Testis (tissue), 3 donors: ENCODE data around the gene MYO15A. TPM values are rescaled to one million over a fixed set of nuclear protein-coding genes. Genes with fewer than 3 reads are reported as not detected.

Source experiments
- DNase-seq: peaks from one replicate; pipeline ENCODE4 v3.0.0-alpha.2; 2019
- H3K27ac ChIP-seq, 2 donors: fragments of 200-600 bp; sonication (generic); one replicate each; pipeline ENCODE4 v1.5.1; 2019
- H3K27me3 ChIP-seq: fragments of 200-600 bp; sonication (generic); one replicate; pipeline ENCODE4 v1.5.1; 2019
- H3K36me3 ChIP-seq: fragments of 200-600 bp; sonication (generic); one replicate; pipeline ENCODE4 v1.5.1; 2017; ENCODE audit warnings: low read depth; ENCODE audit errors: missing control alignments
- H3K4me1 ChIP-seq: fragments of 200-600 bp; sonication (generic); one replicate; pipeline ENCODE4 v1.5.1; 2019
- H3K4me3 ChIP-seq, 2 donors: fragments of 200-600 bp; sonication (generic); one replicate each; pipeline ENCODE4 v1.5.1; 2017 to 2019
- H3K9me3 ChIP-seq: fragments of 200-600 bp; sonication (generic); one replicate; pipeline ENCODE4 v1.5.1; 2017
- POLR2A ChIP-seq: fragments of 450-650 bp; IDR thresholded peaks from one replicate; pipeline ENCODE4 v1.6.1; 2017; ENCODE audit warnings: antibody characterized with exemption, mild to moderate bottlenecking, moderate library complexity
- WGBS, 2 donors: methylation state at CpG; one replicate each; pipeline ENCODE4 v1.1.5; 2018; 5-methylcytosine and 5-hydroxymethylcytosine counted together
- intact Hi-C: fragments of 100-400 bp; cut with DNase I; formaldehyde crosslinking; loops from one replicate; pipeline ENCODE4 v1.15.1; 2023; ENCODE audit warnings: low total_unique reads
- polyA plus RNA-seq: library from polyadenylated mRNA; stranded (reverse); fragments of 350-450 nt; fragmentation: Illumina TruSeq; extraction: RNeasy Lipid Tissue Mini Kit (QIAGEN cat#74804); gene quantifications from one replicate; pipeline ENCODE4 v1.2.3, GENCODE V29; 2014; ENCODE audit warnings: low read depth, low replicate concordance; ENCODE audit not compliant: insufficient read depth
- total RNA-seq, 2 donors: library from RNA; depleted of rRNA; stranded (reverse); fragments of >200 nt; gene quantifications; one replicate each; pipeline ENCODE4 v1.2.3, GENCODE V29; 2016
- TF ChIP-seq, protein P1 (sequence below), 3 experiments: fragments of 450-650 bp in 2 of 3; fragments of 200-600 bp in 1 of 3; sonication (generic) in 1 of 3; IDR thresholded peaks; one replicate each; pipeline ENCODE4 v1.5.1; 2016 to 2019; ENCODE audit warnings: antibody characterized with exemption in 3 of 3, mild to moderate bottlenecking in 2 of 3, moderate library complexity in 1 of 3

Gene MYO15A
- total and polyA plus RNA-seq, 3 donors from 2014 or later, result 18.6 to 30.2 (median 21.7) TPM

DNA sequence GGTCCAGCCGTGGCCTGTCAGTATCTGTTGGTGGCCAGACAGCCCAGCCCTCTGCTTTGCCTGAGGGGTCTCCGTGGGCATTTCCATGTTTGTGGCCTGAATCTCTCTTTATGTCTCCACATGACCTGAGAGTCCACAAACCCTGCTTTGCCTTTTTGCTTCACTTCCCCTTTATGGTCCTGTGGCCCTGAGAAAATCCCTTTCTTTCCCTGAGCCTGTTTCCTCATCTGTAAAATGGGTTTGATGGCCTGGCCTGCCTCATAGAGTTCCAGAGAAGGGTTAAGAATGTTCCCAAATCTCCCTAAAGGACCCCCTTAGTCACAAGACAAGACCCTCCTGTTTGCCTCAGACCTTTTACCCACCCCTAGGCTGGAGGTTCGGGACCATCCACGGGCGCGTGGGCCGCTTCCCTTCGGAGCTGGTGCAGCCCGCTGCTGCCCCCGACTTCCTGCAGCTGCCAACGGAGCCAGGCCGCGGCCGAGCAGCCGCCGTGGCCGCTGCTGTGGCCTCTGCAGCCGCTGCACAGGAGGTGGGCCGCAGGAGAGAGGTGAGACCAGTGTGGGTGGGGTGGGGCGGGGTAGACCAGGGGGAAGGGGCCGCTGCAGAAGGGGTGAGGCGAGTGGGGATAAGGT is 48.9 kb downstream of the MYO15A start:
- Histone ChIP-seq H3K9me3 (no peaks in the 10 kb centered on the region), H3K4me1 (peaks cover 16% of the 10 kb centered on the region), H3K36me3 (no peaks in the 10 kb centered on the region), H3K27me3 (no peaks in the 10 kb centered on the region), H3K27ac (peak overlapping the region in 1 of 2 donors; percentile 14), H3K4me3 (peak overlapping the region; percentile 36 to 56)
- intact Hi-C loops, result no loop called here
- DNase-seq, result no peak
- no peak for TF ChIP-seq POLR2A
- TF ChIP-seq, protein P1, sequence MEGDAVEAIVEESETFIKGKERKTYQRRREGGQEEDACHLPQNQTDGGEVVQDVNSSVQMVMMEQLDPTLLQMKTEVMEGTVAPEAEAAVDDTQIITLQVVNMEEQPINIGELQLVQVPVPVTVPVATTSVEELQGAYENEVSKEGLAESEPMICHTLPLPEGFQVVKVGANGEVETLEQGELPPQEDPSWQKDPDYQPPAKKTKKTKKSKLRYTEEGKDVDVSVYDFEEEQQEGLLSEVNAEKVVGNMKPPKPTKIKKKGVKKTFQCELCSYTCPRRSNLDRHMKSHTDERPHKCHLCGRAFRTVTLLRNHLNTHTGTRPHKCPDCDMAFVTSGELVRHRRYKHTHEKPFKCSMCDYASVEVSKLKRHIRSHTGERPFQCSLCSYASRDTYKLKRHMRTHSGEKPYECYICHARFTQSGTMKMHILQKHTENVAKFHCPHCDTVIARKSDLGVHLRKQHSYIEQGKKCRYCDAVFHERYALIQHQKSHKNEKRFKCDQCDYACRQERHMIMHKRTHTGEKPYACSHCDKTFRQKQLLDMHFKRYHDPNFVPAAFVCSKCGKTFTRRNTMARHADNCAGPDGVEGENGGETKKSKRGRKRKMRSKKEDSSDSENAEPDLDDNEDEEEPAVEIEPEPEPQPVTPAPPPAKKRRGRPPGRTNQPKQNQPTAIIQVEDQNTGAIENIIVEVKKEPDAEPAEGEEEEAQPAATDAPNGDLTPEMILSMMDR (IDR thresholded peaks at IDR 0.05), result no peak
- 68 to 74% methylated on average over 12 to 22 of the region's 22 CpGs for WGBS, 2 donors

DNA sequence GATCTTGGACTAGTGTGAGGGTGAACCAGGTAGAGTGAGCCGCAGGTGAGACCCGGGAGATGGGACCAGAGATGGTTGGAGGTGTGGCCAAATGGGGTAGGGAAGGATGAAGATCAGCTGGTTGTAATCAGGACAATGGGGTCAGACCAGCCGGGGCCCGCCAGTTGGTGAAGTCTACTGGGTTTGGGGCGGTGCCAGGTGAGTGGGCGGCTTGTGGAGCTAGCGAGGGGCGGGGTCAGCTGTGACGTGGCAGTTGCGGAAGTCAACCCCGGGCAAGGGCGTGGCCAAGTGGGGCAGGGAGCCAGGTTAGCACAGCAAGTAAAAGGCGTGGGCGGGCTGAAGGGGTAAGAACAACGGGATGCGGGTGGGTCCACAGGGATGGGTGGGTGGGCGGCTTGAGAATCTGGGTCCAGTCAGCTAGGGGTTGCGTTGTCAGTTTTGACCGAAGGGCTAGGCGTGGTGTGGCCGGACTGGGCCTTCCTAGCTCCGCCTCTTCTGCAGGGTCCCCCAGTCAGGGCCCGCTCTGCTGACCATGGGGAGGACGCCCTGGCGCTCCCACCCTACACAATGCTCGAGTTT is 49.6 kb downstream of the MYO15A start:
- peak overlapping the region; percentile 36 to 56 for H3K4me3 ChIP-seq
- TF ChIP-seq, protein P1 (IDR thresholded peaks at IDR 0.05), result no peak
- TF ChIP-seq POLR2A, result no peak
- H3K36me3 ChIP-seq, result no peaks in the 10 kb centered on the region
- peak overlapping the region; percentile 19 to 27 for H3K27ac ChIP-seq
- peak; percentile 95 for DNase-seq
- intact Hi-C loops, result no loop called here
- 6 to 22% methylated on average over 16 to 26 of the region's 26 CpGs for WGBS, 2 donors
- H3K9me3 ChIP-seq, result no peaks in the 10 kb centered on the region
- no peaks in the 10 kb centered on the region for H3K27me3 ChIP-seq
- H3K4me1 ChIP-seq, result peaks cover 16% of the 10 kb centered on the region

DNA sequence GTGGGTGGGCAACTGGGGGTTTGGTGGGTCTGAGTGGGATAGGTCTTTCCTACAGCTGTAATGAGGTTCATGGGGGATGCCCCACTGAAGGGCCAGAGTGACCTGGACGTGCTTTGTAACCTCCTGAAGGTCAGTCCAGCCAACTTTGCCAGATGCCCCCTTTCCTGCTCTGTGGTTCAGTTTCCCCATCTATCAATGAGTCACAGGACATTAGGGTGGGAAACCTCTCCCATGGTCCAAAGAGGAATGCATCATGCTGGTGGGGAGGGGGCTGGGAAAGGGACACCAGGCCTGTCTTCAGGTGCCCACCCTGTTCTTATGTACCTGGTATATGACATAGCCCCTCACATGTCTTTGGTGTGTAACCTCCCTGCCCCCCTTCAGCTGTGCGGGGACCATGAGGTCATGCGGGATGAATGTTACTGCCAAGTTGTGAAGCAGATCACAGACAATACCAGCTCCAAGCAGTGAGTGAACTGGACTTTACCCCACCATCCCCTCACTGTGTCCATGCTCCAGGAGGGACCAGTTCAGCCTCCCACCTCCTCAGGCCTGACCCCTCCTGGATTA is 51.1 kb downstream of the MYO15A start:
- intact Hi-C loops, result no loop called here
- Histone ChIP-seq H3K27me3 (no peaks in the 10 kb centered on the region), H3K9me3 (no peaks in the 10 kb centered on the region), H3K27ac (no peak overlapping the region), H3K36me3 (no peaks in the 10 kb centered on the region), H3K4me1 (peaks cover 14% of the 10 kb centered on the region), H3K4me3 (no peak overlapping the region)
- 83 to 90% methylated on average over 3 of the region's 3 CpGs for WGBS, 2 donors
- DNase-seq, result no peak
- TF ChIP-seq, protein P1 (IDR thresholded peaks at IDR 0.05), result no peak
- TF ChIP-seq POLR2A, result no peak

DNA sequence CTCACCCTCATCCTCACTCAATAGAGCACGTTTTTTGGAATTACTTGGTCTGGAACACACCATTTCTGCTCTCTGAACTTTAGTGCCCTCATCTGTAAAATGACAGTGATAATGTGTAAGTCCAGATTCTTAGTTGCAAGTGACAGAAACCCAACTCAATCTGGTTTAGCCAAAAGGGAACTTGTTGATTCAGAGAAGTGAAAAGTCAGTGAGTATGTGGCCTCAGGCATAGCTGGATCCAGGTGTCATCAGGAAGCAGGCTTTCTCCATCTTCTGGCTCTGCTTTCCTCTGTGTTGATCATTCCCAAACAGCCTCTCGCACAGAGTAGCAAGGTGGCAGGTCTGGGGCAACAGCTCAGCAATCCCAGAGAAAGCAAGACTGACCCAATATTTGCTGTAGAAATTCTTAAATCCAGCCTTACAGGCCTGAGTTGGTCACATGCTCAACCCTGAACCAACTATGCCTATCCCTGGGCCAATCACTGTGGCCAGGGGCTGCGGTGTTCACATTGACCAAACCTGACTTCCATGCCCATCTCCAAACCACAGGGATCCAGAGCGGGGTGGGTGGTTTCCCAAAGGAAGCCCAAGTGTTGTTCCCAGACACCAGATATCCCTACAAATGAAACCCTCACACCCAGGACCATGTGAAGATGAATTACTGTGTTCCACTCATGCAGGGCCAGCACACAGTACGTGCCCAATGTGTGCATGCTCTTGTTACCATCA is 51.7 kb downstream of the MYO15A start:
- no peaks in the 10 kb centered on the region for H3K36me3 ChIP-seq
- intact Hi-C loops, result no loop called here
- peaks cover 14% of the 10 kb centered on the region for H3K4me1 ChIP-seq
- TF ChIP-seq, protein P1 (IDR thresholded peaks at IDR 0.05), result no peak
- no peak for TF ChIP-seq POLR2A
- no peak for DNase-seq
- no peaks in the 10 kb centered on the region for H3K9me3 ChIP-seq
- H3K27ac ChIP-seq, result no peak overlapping the region
- no peak overlapping the region for H3K4me3 ChIP-seq
- 92 to 93% methylated on average over 4 to 5 of the region's 5 CpGs for WGBS, 2 donors
- no peaks in the 10 kb centered on the region for H3K27me3 ChIP-seq
